Keratinocyte (primary cell): Measurements from ENCODE around the gene LMAN2L.

Source experiments
- CTCF ChIP-seq, 3 experiments: IDR thresholded peaks in 1 of 3; conservative IDR thresholded peaks in 1 of 3; optimal IDR thresholded peaks in 1 of 3; 2 replicates in 2 of 3; 3 replicates in 1 of 3; pipeline versions ENCODE3 to v1.5.1; 2011; ENCODE audit warnings: low read length in 3 of 3, mild to moderate bottlenecking in 3 of 3, moderate library complexity in 2 of 3, control low read depth in 1 of 3, inconsistent platforms in 1 of 3; ENCODE audit not compliant: insufficient read depth in 2 of 3; ENCODE audit errors: extremely low read depth in 1 of 3
- EZH2 ChIP-seq: IDR thresholded peaks from one replicate; pipeline ENCODE4 v1.6.1; 2012; ENCODE audit warnings: inconsistent platforms, mild to moderate bottlenecking, low read length, moderate library complexity

DNA sequence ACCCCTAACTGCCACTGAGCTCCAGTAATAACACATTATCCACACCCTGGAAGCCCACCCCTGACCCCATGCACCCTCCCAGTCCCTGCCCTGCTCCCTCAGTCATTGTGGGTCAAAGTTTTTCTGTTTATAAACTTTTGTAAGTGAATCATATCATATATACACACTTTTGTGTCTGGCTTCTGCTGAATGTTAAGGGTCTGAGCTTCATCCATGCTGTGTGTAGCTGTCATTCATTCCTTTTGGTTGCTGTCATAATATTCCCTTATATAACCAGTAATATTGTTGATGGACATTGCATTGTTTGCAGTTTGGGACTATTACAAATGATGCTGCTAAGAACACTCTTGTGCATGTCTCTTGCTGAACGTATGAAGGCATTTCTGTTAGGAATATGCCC lies 35.3 kb upstream of the LMAN2L start:
- TF ChIP-seq CTCF (optimal IDR thresholded peaks at IDR 0.05 in 1 of 3, IDR thresholded peaks at IDR 0.05 in 1 of 3, conservative IDR thresholded peaks at IDR 0.05 in 1 of 3; ENCODE audit: extremely low read depth in 1 of 3, insufficient read depth in 2 of 3, low read length in 3 of 3) (no peak), EZH2 (no peak)
